Upper lobe of left lung (tissue), 4 donors: ENCODE measurements around the gene STAT5A.

Source experiments
- CTCF ChIP-seq, 6 experiments: fragments of 450-650 bp in 4 of 6; fragments of 200-600 bp in 2 of 6; sonication (generic) in 2 of 6; IDR thresholded peaks; one replicate each; pipeline ENCODE4 v1.5.1; 2016 to 2019; ENCODE audit warnings: antibody characterized with exemption in 6 of 6
- EP300 ChIP-seq, 4 donors: sonication (generic); formaldehyde crosslinking; IDR thresholded peaks; one replicate each; pipeline ENCODE4 v1.5.1; 2017; ENCODE audit warnings: antibody characterized with exemption in 4 of 4, control low read depth in 2 of 4
- POLR2A ChIP-seq, 4 donors: fragments of 450-650 bp; IDR thresholded peaks; one replicate each; pipeline ENCODE4 v1.5.1; 2016 to 2017; ENCODE audit warnings: antibody characterized with exemption in 4 of 4, mild to moderate bottlenecking in 2 of 4
- POLR2AphosphoS5 ChIP-seq, 2 donors: sonication (generic); formaldehyde crosslinking; IDR thresholded peaks; one replicate each; pipeline ENCODE4 v1.5.1; 2017; ENCODE audit warnings: antibody characterized with exemption in 2 of 2

DNA sequence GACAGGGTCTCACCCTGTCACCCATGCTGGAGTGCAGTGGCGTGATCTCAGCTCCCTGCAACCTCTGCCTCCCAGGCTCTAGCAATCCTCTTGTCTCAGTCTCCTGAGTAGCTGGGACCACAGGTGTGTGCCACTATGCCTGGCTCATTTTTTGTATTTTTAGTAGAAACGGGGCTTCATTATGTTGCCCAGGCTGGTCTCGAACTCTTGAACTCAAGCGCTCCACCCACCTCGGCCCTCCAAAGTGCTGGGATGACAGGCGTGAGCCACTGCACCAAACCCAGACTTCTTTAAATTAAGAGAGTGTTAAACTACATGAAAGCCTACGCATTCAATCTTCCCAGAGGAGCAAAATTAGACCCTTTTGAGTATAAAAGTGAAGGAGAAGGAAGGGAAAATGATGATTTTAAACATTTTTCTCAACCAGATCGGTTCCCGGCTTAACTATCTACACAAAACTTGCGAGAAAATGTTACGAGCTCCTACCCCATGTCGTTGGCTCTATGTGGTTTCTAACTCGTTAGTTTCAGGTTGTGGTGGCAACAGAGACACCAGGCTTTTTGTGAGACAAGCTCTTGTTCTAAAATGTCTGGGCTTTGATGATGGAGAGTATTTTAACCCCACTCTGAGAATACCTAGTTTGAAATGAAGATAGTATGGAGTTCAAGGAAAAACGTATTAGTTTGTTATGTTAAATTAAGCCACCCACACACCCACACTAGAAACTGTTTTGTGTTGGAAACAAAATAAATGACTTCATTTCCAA, 38.4 kb upstream of the STAT5A start:
- TF ChIP-seq CTCF (IDR thresholded peaks at IDR 0.05): no peak
- no peak for TF ChIP-seq POLR2A (IDR thresholded peaks at IDR 0.05)
- TF ChIP-seq EP300 (IDR thresholded peaks at IDR 0.05): no peak
- no peak for TF ChIP-seq POLR2AphosphoS5 (IDR thresholded peaks at IDR 0.05)
